GM23338 (cell line): ENCODE results near the gene LIN7A. TPM values are rescaled to one million over a fixed set of nuclear protein-coding genes. Genes with fewer than 3 reads are reported as not detected.

Source experiments
- ATAC-seq: fragments of 200-7000 bp; cut with Tn5 transposase; 3 replicates; pipeline ENCODE4 v1.9.1; 2020
- DNase-seq: peaks from one replicate; pipeline ENCODE4 v3.0.0-alpha.2; 2015; ENCODE audit warnings: low spot score
- H2AFZ ChIP-seq: fragments of 200-600 bp; sonication (generic); 2 replicates; pipeline ENCODE4 v1.8.0; 2016; ENCODE audit warnings: antibody characterized with exemption, mild to moderate bottlenecking, moderate library complexity
- H3F3A ChIP-seq: fragments of 200-600 bp; sonication (generic); replicated peaks from 2 replicates; pipeline ENCODE4 v1.8.0; 2017; ENCODE audit warnings: antibody characterized with exemption, mixed run types, low read depth
- H3K27ac ChIP-seq: fragments of 200-600 bp; sonication (generic); 2 replicates; pipeline ENCODE4 v1.6.1; 2016; ENCODE audit warnings: low read depth
- H3K27me3 ChIP-seq: fragments of 200-600 bp; sonication (generic); 2 replicates; pipeline ENCODE4 v1.8.0; 2016; ENCODE audit warnings: mild to moderate bottlenecking, mixed run types, moderate library complexity; ENCODE audit not compliant: insufficient read depth
- H3K36me3 ChIP-seq: fragments of 200-600 bp; sonication (generic); 2 replicates; pipeline ENCODE4 v1.8.0; 2016; ENCODE audit warnings: mild to moderate bottlenecking; ENCODE audit not compliant: insufficient read depth
- H3K4me1 ChIP-seq: fragments of 200-600 bp; sonication (generic); 2 replicates; pipeline ENCODE4 v1.8.0; 2016; ENCODE audit warnings: mild to moderate bottlenecking, moderate library complexity; ENCODE audit not compliant: insufficient read depth
- H3K4me2 ChIP-seq: fragments of 200-600 bp; sonication (generic); 2 replicates; pipeline ENCODE4 v1.7.1; 2017; ENCODE audit warnings: mixed run types
- H3K4me3 ChIP-seq: fragments of 200-600 bp; sonication (generic); 2 replicates; pipeline ENCODE4 v1.6.1; 2016; ENCODE audit warnings: mixed run types
- H3K79me2 ChIP-seq: fragments of 200-600 bp; sonication (generic); replicated peaks from 2 replicates; pipeline ENCODE4 v1.8.0; 2017; ENCODE audit warnings: mild to moderate bottlenecking; ENCODE audit not compliant: insufficient read depth
- H3K9me2 ChIP-seq: fragments of 200-600 bp; sonication (generic); 2 replicates; pipeline ENCODE4 v1.8.0; 2017; ENCODE audit not compliant: insufficient read depth
- H4K20me1 ChIP-seq: fragments of 200-600 bp; sonication (generic); replicated peaks from 2 replicates; pipeline ENCODE4 v1.8.0; 2017; ENCODE audit warnings: mild to moderate bottlenecking; ENCODE audit not compliant: insufficient read depth
- H3K27ac Mint-ChIP-seq: 2 replicates; pipeline ENCODE4 v1.8.0; 2020; ENCODE audit warnings: inconsistent platforms, mild to moderate bottlenecking, moderate library complexity, mixed read lengths
- H3K27me3 Mint-ChIP-seq: 3 replicates; pipeline ENCODE4 v1.8.0; 2022; ENCODE audit warnings: low read depth, mild to moderate bottlenecking, moderate library complexity, mixed read lengths, inconsistent platforms; ENCODE audit not compliant: insufficient read depth, poor library complexity
- H3K36me3 Mint-ChIP-seq: 3 replicates; pipeline ENCODE4 v1.8.0; 2021; ENCODE audit warnings: low read depth, mild to moderate bottlenecking, inconsistent platforms, moderate library complexity, mixed read lengths
- H3K4me1 Mint-ChIP-seq: 3 replicates; pipeline ENCODE4 v1.8.0; 2020; ENCODE audit warnings: mild to moderate bottlenecking, inconsistent platforms, mixed read lengths
- H3K4me3 Mint-ChIP-seq: 3 replicates; pipeline ENCODE4 v1.8.0; 2021; ENCODE audit warnings: moderate library complexity, mild to moderate bottlenecking, inconsistent platforms, mixed read lengths
- H3K9me3 Mint-ChIP-seq: 3 replicates; pipeline ENCODE4 v1.8.0; 2020; ENCODE audit warnings: moderate library complexity, mild to moderate bottlenecking, inconsistent platforms, mixed read lengths
- ETS1 ChIP-seq: IDR thresholded peaks from 2 replicates; pipeline ENCODE4 v1.6.1; 2016; ENCODE audit warnings: antibody characterized with exemption
- EZH2phosphoT487 ChIP-seq: fragments of 200-600 bp; sonication (generic); IDR thresholded peaks from one replicate; pipeline ENCODE4 v1.8.1; 2018; ENCODE audit warnings: antibody characterized with exemption; ENCODE audit not compliant: unreplicated experiment
- NANOG ChIP-seq: IDR thresholded peaks from 2 replicates; pipeline ENCODE4 v1.6.1; 2016; ENCODE audit warnings: antibody characterized with exemption, borderline replicate concordance
- POLR2AphosphoS5 ChIP-seq: IDR thresholded peaks from 2 replicates; pipeline ENCODE4 v1.6.1; 2016; ENCODE audit warnings: antibody characterized with exemption, low read depth
- REST ChIP-seq: IDR thresholded peaks from one replicate; pipeline ENCODE4 v1.6.1; 2018; ENCODE audit warnings: antibody characterized with exemption; ENCODE audit not compliant: unreplicated experiment
- ZNF114 ChIP-seq: fragments of 250-450 bp; sonication (Bioruptor Pico); IDR thresholded peaks from 2 replicates; pipeline ENCODE4 v1.5.0; 2020; ENCODE audit warnings: mild to moderate bottlenecking, moderate library complexity
- ZNF331 ChIP-seq: fragments of 250-450 bp; sonication (Bioruptor Pico); IDR thresholded peaks from 2 replicates; pipeline ENCODE4 v1.5.0; 2020; ENCODE audit warnings: low read depth, mild to moderate bottlenecking, moderate library complexity
- polyA plus RNA-seq: library from polyadenylated mRNA; unstranded; fragments of >200 nt; fragmentation: Nextera tagmentation; extraction: Ambion mirVana; gene quantifications from 2 replicates; pipeline ENCODE4 v1.2.1, GENCODE V29; 2016
- total RNA-seq: library from RNA; depleted of rRNA; stranded (reverse); fragments of >200 nt; shearing (Covaris generic); gene quantifications from 2 replicates; pipeline ENCODE4 v1.2.3, GENCODE V29; 2014

Gene LIN7A
- total and polyA plus RNA-seq, 2 experiments from 2014 or later, result 5.7 to 6.5 TPM

- TF ChIP-seq REST (no peak), ETS1 (no peak), EZH2phosphoT487 (no peak), POLR2AphosphoS5 (no peak), ZNF331 (CRISPR knock-in tag) (no peak)
Measured at GRCh38 chr12:80815351-80815750, 122.4 kb downstream of the LIN7A start (continued).

GRCh38 chr12:80814453-80814852 is 123.3 kb downstream of the LIN7A start:
- no peak overlapping the region for H3K4me3 ChIP-seq
- no peak overlapping the region for H3K27ac Mint-ChIP-seq
- H3K36me3 Mint-ChIP-seq, result no peaks in the 10 kb centered on the region
- no peaks in the 10 kb centered on the region for H4K20me1 ChIP-seq
- no peaks in the 10 kb centered on the region for H3K4me1 Mint-ChIP-seq
- no peaks in the 10 kb centered on the region for H3K9me3 Mint-ChIP-seq
- no peaks in the 10 kb centered on the region for H3K36me3 ChIP-seq
- no peaks in the 10 kb centered on the region for H3K27me3 Mint-ChIP-seq
- no peaks in the 10 kb centered on the region for H3F3A ChIP-seq
- no peaks in the 10 kb centered on the region for H3K9me2 ChIP-seq
- H3K4me3 Mint-ChIP-seq, result no peak overlapping the region
- H3K4me2 ChIP-seq, result no peak overlapping the region
- no peaks in the 10 kb centered on the region for H3K79me2 ChIP-seq
- no peak overlapping the region for H2AFZ ChIP-seq
- ATAC-seq (no peak), DNase-seq (no peak)
- H3K27me3 ChIP-seq, result no peaks in the 10 kb centered on the region
- H3K4me1 ChIP-seq, result no peaks in the 10 kb centered on the region
- TF ChIP-seq REST, result no peak
- TF ChIP-seq ZNF114 (CRISPR knock-in tag), result no peak
- TF ChIP-seq NANOG, result no peak
- no peak for TF ChIP-seq POLR2AphosphoS5
- no peak overlapping the region for H3K27ac ChIP-seq
